HG02763 (cell line): ENCODE results near the gene ALMS1.
"Not testable (repeated sequence)": the region's sequence is repeated elsewhere in the genome, so short reads cannot be mapped to it uniquely, and the experiment has no call there.

Experiments used
- ATAC-seq: cut with Tn5 transposase; IDR thresholded peaks from one replicate; pipeline ENCODE4 v1.9.1; 2021; ENCODE audit warnings: mild to moderate bottlenecking, moderate library complexity; ENCODE audit not compliant: unreplicated experiment

ALMS1 gene

DNA sequence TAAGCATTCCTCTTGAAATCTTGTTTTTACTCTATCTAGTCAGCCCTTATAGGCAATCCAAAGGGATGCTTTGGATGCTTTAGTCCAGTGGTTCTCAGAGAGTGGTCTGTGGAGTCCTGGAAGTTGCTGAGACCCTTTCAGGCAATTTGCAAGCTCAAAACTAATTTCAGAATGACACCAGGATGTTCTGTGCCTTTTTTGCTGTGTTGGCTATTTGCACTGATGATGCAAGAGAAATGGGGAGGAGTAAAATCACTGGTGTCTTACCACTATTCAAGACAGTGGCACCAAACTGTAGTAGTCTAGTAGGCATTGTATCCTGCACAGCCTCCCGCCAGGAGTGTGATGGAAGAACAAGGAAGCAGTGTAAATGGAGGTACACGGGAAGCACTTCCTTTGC is 219.0 kb downstream of the ALMS1 start:
- not testable (repeated sequence) for ATAC-seq

- no peak for ATAC-seq
Measured at GRCh38 chr2:73610111-73610510, 224.5 kb downstream of the ALMS1 start.

DNA sequence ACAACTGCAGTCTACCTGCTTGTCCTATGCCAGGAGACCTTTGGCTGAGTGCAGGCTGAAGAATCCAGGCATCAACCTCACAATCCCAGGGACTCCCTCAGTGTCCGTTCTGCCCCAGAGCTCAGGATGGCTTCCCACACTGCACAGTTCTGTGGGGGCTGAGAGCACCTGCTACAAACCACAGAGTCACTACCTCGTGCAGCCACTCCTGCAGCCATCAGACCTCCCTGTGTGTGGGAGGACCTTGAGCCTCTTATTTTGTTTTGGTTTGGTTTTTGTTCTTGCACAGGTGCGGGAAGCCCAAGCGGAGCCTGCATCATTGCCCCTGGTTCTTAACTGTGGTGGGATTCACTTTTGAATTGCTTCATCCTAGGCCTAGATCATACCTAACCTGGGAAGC is 225.6 kb downstream of the ALMS1 start:
- peak; percentile 64 for ATAC-seq

DNA sequence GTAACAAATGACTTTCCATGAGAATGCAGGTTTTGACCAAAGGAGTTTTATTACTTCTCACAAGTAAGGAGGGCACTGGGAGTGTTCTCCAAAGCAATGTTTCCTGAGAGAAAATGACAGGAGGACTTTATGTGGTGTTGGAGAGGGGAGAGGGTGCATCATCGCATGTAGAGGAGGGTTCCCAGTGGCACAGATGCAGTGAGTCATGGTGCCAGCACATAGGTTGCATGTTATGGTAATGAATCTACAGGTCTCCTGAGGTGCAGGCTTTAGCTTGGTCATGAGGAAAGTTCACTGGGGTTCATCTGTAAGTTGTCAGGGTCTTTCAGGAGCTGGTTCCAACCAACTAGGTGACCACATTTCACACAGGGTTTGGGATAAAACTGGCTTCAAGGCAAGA is 226.2 kb downstream of the ALMS1 start:
- no peak for ATAC-seq

DNA sequence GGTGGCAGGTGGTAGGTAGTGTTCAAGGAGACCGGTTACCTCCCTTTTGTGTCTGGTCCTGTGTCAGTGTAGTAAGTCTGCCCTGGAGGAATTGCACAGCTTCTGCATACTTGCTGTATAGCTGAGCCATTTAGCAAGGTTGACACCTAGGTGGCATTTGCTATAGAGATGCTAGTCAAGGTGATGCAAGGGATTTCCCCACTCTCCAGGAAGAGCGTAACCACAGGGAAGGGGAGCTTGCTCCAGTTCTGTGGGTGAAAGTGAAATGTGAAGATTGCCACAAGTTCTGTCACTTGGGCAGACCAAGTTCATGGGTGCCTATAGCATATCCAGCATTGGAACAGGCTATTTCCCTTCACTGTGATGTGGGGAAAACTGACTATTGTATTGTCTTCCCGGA is 228.5 kb downstream of the ALMS1 start:
- no peak for ATAC-seq

DNA sequence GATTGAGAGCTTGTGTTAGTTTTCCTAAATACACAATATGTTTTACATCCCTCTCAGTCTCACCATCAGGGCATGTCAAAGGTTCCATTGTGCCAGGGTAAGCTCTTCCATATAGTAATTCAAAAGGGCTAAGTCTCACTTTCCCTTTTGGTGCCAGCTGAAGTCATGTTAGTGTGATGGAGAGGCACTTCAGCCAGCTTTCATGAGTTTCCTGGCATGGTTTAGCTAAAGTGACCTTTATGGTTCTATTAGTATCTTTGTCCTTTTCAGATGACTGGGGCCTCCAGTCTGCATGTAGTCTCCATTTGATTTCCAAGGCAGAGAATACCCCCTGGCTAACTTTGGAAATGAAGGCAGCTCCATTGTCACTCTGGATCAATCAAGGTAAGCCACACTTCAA is 229.4 kb downstream of the ALMS1 start:
- no peak for ATAC-seq

GRCh38 chr2:73619925-73620324 is 234.3 kb downstream of the ALMS1 start:
- not testable (repeated sequence) for ATAC-seq

- not testable (repeated sequence) for ATAC-seq
Measured at GRCh38 chr2:73624036-73624435, 238.4 kb downstream of the ALMS1 start.

GRCh38 chr2:73624625-73625024 is 239.0 kb downstream of the ALMS1 start:
- not testable (repeated sequence) for ATAC-seq

GRCh38 chr2:73626237-73626636 is 240.6 kb downstream of the ALMS1 start:
- not testable (repeated sequence) for ATAC-seq

DNA sequence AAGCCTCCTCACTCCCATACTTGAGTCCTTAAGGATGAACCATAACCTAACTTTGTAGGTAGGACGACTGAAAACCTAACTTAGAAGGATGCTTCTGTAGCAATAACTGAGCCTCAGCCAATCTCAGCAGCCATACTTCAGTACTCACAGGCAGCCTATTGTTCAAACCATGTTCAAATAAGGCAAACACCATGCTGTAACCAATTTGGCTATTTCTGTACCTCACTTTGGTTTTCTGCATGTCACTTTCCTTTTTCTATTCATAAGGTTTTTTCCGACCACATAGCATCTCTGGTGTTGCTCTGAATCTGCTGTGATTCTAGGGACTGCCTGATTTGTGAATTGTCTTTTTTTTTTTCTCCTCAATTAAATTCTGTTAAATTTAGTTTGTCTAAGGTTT is 242.9 kb downstream of the ALMS1 start:
- ATAC-seq, result peak; percentile 53

DNA sequence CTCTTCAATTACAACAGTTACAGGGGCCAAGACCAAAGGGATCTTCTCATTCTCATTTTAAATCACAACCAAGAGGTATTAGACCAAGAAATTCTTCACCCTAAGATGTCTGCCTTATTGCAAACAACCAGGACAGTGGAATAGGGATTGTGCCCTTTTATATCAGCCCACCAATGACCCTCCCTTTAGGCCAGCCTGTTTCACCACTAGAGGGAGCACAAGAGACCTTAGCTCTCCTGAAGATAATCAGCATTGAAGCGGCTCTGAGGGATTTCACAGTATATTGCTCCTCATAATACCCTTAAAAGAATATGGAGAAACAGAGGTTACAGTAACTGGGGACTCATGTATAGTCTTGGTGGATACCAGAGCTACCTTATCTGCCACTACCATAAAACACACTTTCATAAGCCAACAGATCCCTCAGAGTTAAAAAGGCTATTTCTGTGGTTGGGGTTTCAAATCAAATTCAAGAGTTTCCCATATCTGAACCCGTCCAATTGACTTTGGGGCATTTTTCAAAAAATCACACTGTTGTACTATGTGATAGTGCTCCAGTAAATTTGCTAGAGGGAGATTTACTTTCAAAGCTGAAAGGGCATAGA is 245.1 kb downstream of the ALMS1 start:
- peak; percentile 61 for ATAC-seq

DNA sequence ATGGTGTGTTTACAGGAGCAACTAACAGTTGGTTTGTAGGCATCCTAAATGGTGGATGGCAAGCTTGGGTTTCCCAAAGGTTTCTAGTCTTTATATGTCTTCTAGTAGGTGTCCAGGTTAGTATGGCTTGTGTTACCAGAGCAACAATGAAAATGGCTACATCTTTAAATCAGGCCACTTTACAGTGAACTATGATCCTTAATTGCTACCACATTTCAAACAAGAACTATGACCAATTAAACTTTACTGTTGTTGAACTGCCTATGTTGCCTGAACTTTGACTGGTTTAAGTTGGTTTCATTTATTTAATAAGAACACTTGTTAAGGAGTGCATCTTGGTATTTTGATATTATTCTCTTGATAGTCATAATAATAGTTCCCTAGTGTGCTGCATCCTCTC is 251.3 kb downstream of the ALMS1 start:
- ATAC-seq, result not testable (repeated sequence)

DNA sequence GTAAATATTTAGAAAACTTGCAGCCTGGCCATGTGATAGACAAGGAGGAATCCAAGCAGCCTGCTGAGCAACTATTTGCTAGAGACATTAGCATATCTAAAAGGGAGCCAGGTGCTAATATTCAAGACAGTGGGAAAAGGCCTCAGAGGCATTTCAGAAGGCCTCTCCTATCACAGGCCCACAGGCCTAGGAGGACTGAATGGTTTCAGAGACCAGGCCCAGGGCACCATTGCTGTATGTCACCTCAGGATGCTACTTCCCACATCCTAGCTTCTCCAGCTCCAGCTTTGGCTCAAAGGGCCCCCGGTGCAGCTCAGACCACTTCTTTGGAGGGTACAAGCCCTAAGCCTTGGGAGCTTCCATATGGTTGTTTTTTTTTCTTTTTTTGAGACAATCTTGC is 252.8 kb downstream of the ALMS1 start:
- no peak for ATAC-seq

- ATAC-seq, result no peak
Measured at GRCh38 chr2:73640511-73640911, 254.9 kb downstream of the ALMS1 start.

DNA sequence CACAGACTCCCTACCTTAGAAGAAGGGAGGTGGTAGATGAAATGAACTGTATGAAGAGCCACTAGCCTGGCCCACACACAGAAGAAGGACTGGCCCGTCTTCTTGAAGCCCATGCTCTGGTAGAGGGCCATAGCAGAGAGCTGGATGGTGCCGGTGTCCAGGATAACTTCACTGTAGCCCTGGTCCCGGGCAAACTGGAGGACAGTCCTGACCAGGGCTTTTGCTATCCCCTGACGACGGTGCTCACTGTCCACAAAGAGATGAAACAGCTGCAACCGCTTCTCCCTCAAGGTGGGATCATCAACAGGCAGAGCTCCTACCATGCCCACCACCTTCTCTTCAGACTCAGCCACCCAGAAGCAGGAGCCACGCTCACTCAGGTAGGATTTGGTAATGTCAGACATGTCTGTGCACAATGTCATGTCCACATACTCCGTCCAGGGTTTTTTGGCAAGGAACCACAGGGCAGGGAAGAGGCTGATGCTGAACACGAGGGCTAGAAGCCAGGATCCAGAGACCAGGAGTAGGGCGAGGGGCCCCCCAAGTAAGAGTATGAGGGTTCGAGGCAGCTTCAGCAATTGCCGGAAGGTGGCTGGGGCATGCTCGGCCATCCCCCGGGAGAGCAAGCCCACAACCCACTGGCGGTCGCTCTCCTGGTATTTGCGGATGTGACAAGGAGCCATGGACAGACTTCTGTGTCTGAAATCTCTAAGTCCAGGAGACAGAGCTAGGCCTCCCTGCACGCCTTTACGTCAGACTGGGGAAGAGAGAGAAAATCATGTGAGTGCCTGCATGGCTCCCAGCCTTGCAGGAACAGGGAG is 255.5 kb downstream of the ALMS1 start:
- ATAC-seq, result no peak

GRCh38 chr2:73641767-73642062 is 256.1 kb downstream of the ALMS1 start:
- no peak for ATAC-seq

- no peak for ATAC-seq
Measured at GRCh38 chr2:73642338-73643018, 256.8 kb downstream of the ALMS1 start, which contains the start of gene NAT8. Gene NAT8 (minus strand): TSS chr2:73642422. CDS start chr2:73641628, 794 bp downstream.

DNA sequence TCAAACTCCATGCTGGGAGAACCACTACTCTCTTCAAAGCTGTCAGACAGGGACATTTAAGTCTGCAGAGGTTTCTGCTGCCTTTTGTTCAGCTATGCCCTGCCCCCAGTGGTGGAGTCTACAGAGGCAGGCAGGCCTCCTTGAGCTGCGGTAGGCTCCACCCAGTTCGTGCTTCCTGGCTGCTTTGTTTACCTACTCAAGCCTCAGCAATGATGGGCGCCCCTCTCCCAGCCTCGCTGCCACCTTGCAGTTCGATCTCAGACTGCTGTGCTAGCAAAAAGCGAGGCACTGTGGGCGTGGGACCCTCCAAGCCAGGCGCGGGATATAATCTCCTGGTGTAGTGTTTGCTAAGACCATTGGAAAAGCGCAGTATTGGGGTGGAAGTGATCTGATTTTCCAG is 262.1 kb downstream of the ALMS1 start:
- not testable (repeated sequence) for ATAC-seq

- ATAC-seq, result no peak
Measured at GRCh38 chr2:73651591-73652230, 266.1 kb downstream of the ALMS1 start.

DNA sequence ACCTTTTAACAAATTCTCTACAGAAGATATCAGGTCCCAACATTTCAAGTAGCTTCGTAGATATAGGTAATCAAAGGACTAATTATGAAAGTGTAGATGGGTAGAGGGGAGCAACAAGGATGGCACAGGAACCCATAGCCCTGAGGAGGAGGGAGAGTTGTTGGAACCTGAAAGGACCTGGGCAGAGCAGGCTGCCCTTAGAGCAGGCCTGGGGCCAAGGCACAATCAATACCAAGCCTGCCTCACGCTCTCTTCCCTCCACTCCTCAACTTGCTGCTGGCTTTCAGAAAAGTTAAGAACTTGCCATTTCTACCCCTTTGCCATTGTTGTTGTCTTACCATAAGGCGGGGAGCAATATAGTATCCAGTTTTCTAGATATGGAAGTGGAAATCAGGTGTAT is 266.7 kb downstream of the ALMS1 start:
- ATAC-seq, result no peak

- ATAC-seq, result no peak
Measured at GRCh38 chr2:73654175-73654574, 268.5 kb downstream of the ALMS1 start.
